ENCODE data around the gene HLCS.

The HLCS gene

DNA sequence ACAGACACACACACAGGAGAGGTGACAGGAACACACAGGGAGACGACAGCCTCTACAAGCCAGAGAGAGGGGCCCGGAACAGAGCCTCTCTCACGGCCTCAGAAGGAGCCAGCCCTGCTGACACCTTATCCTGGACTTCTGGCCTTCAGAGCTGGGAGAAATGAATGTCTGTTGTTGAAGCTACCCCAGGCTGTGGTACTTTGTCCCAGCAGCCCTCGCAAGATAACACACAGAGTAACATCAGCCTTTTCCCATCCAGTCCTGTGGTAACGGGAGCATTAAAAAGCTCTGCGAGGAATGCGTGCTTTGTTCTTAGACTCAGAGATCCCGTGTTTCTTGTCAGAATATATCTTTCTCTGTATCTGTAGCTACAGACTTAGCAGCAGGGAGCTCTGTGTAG is 136.4 kb downstream of the HLCS start (continued):
- TF ChIP-seq, protein P1, sequence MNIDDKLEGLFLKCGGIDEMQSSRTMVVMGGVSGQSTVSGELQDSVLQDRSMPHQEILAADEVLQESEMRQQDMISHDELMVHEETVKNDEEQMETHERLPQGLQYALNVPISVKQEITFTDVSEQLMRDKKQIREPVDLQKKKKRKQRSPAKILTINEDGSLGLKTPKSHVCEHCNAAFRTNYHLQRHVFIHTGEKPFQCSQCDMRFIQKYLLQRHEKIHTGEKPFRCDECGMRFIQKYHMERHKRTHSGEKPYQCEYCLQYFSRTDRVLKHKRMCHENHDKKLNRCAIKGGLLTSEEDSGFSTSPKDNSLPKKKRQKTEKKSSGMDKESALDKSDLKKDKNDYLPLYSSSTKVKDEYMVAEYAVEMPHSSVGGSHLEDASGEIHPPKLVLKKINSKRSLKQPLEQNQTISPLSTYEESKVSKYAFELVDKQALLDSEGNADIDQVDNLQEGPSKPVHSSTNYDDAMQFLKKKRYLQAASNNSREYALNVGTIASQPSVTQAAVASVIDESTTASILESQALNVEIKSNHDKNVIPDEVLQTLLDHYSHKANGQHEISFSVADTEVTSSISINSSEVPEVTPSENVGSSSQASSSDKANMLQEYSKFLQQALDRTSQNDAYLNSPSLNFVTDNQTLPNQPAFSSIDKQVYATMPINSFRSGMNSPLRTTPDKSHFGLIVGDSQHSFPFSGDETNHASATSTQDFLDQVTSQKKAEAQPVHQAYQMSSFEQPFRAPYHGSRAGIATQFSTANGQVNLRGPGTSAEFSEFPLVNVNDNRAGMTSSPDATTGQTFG (tag by site-specific recombination; IDR thresholded peaks at IDR 0.05; ENCODE audit: borderline replicate concordance) = no peak
- no peak for TF ChIP-seq FEZF1 (tag by site-specific recombination; IDR thresholded peaks at IDR 0.05)
- no peak for TF ChIP-seq ZBTB7A (tag by site-specific recombination; IDR thresholded peaks at IDR 0.05; ENCODE audit: low read depth)
- TF ChIP-seq OVOL3 (tag by site-specific recombination; IDR thresholded peaks at IDR 0.05) = no peak
- TF ChIP-seq ZNF660 (tag by site-specific recombination; IDR thresholded peaks at IDR 0.05) = no peak
- TF ChIP-seq ZNF624 (tag by site-specific recombination; IDR thresholded peaks at IDR 0.05) = no peak
- no peak for TF ChIP-seq ZNF292 (tag by site-specific recombination; IDR thresholded peaks at IDR 0.05; ENCODE audit: borderline replicate concordance, low read depth)
- TF ChIP-seq ZNF76 (tag by site-specific recombination; IDR thresholded peaks at IDR 0.05; ENCODE audit: borderline replicate concordance, low read depth) = no peak
- no peak for TF ChIP-seq ZNF654 (tag by site-specific recombination; IDR thresholded peaks at IDR 0.05; ENCODE audit: low read depth)
- TF ChIP-seq ZNF404 (tag by site-specific recombination; IDR thresholded peaks at IDR 0.05) = no peak

DNA sequence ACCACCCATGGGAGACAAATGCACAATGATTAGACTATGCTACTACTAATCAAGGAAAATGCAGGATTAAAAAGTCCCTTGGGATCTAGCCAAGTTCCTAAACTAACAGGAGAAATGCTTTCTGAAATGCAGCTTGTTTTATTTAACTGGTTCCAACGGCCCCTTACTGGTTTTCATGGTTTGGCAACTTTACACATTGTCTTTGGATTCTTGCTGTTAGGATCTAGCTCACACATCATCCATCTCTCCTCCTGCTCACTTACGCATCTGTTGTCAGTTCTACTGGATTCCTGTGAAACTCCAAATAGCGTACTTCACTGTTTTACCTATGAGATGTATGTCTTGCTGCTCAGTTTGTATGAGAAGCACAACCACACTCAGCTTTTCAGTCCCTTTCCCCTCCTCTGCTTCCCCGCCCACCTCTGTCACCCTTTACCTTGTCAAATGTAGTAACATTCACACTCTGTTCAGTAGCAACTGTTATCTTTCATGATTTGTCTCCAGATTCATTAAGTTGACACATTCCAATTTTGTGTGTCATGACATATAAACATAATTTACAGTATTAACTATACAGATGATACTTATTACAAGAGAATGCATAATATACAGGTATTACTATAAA is 137.5 kb downstream of the HLCS start:
- Histone ChIP-seq H3K36me3 (ENCODE audit: control insufficient read depth in 2 of 2, insufficient read depth in 1 of 2, low read length in 2 of 2) (no peaks in the 10 kb centered on the region), H3K27ac (ENCODE audit: extremely low read depth, low read depth, low read length) (no peak overlapping the region), H3K4me3 (ENCODE audit: low read depth, low read length) (no peak overlapping the region), H3K4me1 (ENCODE audit: control insufficient read depth, insufficient read depth, low read length) (peaks cover 11% of the 10 kb centered on the region), H3K9me3 (ENCODE audit: control insufficient read depth, insufficient read depth, low read depth, low read length) (no peaks in the 10 kb centered on the region)
- ChIA-PET POLR2A (interaction anchor here (0.7 kb wide), 1 partner anchor 10 kb away, joined by 5 read pairs; no protein-coding TSS in a partner anchor), CTCF (interaction anchor here (0.6 to 1.5 kb wide), 3 partner anchors 198 to 847 kb away, joined by 3 read pairs; no protein-coding TSS in a partner anchor)
- no peak for TF ChIP-seq HOXD13 (CRISPR knock-in tag; IDR thresholded peaks at IDR 0.05; ENCODE audit: borderline replicate concordance)
- no peak for TF ChIP-seq ZNF548 (tag by site-specific recombination; IDR thresholded peaks at IDR 0.05)
- no peak for TF ChIP-seq ZNF707 (tag by site-specific recombination; IDR thresholded peaks at IDR 0.05)
- TF ChIP-seq, protein P2, sequence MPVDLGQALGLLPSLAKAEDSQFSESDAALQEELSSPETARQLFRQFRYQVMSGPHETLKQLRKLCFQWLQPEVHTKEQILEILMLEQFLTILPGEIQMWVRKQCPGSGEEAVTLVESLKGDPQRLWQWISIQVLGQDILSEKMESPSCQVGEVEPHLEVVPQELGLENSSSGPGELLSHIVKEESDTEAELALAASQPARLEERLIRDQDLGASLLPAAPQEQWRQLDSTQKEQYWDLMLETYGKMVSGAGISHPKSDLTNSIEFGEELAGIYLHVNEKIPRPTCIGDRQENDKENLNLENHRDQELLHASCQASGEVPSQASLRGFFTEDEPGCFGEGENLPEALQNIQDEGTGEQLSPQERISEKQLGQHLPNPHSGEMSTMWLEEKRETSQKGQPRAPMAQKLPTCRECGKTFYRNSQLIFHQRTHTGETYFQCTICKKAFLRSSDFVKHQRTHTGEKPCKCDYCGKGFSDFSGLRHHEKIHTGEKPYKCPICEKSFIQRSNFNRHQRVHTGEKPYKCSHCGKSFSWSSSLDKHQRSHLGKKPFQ (tag by site-specific recombination; IDR thresholded peaks at IDR 0.05) = no peak
- TF ChIP-seq, protein P3, sequence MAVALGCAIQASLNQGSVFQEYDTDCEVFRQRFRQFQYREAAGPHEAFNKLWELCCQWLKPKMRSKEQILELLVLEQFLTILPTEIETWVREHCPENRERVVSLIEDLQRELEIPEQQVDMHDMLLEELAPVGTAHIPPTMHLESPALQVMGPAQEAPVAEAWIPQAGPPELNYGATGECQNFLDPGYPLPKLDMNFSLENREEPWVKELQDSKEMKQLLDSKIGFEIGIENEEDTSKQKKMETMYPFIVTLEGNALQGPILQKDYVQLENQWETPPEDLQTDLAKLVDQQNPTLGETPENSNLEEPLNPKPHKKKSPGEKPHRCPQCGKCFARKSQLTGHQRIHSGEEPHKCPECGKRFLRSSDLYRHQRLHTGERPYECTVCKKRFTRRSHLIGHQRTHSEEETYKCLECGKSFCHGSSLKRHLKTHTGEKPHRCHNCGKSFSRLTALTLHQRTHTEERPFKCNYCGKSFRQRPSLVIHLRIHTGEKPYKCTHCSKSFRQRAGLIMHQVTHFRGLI (tag by site-specific recombination; IDR thresholded peaks at IDR 0.05) = no peak
- no peak for TF ChIP-seq IKZF3 (tag by site-specific recombination; IDR thresholded peaks at IDR 0.05)
- TF ChIP-seq, protein P4, sequence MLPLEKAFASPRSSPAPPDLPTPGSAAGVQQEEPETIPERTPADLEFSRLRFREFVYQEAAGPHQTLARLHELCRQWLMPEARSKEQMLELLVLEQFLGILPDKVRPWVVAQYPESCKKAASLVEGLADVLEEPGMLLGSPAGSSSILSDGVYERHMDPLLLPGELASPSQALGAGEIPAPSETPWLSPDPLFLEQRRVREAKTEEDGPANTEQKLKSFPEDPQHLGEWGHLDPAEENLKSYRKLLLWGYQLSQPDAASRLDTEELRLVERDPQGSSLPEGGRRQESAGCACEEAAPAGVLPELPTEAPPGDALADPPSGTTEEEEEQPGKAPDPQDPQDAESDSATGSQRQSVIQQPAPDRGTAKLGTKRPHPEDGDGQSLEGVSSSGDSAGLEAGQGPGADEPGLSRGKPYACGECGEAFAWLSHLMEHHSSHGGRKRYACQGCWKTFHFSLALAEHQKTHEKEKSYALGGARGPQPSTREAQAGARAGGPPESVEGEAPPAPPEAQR (tag by site-specific recombination; IDR thresholded peaks at IDR 0.05) = no peak
- no peak for TF ChIP-seq ZNF521 (tag by site-specific recombination; IDR thresholded peaks at IDR 0.05)
- no peak for TF ChIP-seq ZBTB8A (tag by site-specific recombination; IDR thresholded peaks at IDR 0.05)
- no peak for TF ChIP-seq ZNF555 (tag by site-specific recombination; conservative IDR thresholded peaks at IDR 0.05)
- TF ChIP-seq, protein P5, sequence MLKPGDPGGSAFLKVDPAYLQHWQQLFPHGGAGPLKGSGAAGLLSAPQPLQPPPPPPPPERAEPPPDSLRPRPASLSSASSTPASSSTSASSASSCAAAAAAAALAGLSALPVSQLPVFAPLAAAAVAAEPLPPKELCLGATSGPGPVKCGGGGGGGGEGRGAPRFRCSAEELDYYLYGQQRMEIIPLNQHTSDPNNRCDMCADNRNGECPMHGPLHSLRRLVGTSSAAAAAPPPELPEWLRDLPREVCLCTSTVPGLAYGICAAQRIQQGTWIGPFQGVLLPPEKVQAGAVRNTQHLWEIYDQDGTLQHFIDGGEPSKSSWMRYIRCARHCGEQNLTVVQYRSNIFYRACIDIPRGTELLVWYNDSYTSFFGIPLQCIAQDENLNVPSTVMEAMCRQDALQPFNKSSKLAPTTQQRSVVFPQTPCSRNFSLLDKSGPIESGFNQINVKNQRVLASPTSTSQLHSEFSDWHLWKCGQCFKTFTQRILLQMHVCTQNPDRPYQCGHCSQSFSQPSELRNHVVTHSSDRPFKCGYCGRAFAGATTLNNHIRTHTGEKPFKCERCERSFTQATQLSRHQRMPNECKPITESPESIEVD (tag by site-specific recombination; IDR thresholded peaks at IDR 0.05) = peak; percentile 35; the same call in 1 of the 2 replicates
- peak; percentile 74 for TF ChIP-seq ZFHX2 (tag by site-specific recombination; conservative IDR thresholded peaks at IDR 0.05)
- TF ChIP-seq ZNF785 (tag by site-specific recombination; IDR thresholded peaks at IDR 0.05) = no peak
- no peak for TF ChIP-seq ZIC2 (tag by site-specific recombination; IDR thresholded peaks at IDR 0.05)
- no peak for TF ChIP-seq ZNF514 (tag by site-specific recombination; IDR thresholded peaks at IDR 0.05)
- no peak for TF ChIP-seq KLF10 (tag by site-specific recombination; IDR thresholded peaks at IDR 0.05)
- TF ChIP-seq, protein P6, sequence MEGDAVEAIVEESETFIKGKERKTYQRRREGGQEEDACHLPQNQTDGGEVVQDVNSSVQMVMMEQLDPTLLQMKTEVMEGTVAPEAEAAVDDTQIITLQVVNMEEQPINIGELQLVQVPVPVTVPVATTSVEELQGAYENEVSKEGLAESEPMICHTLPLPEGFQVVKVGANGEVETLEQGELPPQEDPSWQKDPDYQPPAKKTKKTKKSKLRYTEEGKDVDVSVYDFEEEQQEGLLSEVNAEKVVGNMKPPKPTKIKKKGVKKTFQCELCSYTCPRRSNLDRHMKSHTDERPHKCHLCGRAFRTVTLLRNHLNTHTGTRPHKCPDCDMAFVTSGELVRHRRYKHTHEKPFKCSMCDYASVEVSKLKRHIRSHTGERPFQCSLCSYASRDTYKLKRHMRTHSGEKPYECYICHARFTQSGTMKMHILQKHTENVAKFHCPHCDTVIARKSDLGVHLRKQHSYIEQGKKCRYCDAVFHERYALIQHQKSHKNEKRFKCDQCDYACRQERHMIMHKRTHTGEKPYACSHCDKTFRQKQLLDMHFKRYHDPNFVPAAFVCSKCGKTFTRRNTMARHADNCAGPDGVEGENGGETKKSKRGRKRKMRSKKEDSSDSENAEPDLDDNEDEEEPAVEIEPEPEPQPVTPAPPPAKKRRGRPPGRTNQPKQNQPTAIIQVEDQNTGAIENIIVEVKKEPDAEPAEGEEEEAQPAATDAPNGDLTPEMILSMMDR (tag by site-specific recombination; IDR thresholded peaks at IDR 0.05) = no peak
- TF ChIP-seq ZNF404 (tag by site-specific recombination; IDR thresholded peaks at IDR 0.05) = no peak
